ENCODE measurements around the gene ROBO2.

- TF ChIP-seq CTCF (IDR thresholded peaks at IDR 0.05) (no peak), POLR2A (IDR thresholded peaks at IDR 0.05) (no peak)
Measured at GRCh38 chr3:77207753-77208152, 167.9 kb downstream of the ROBO2 start.

Data from vagina (tissue), 2 donors.